CD4-positive, alpha-beta T cell treated with Interleukin-10 for 1 hour (primary cell): ENCODE results near the gene RABGGTB.
"Not testable (repeated sequence)": the region's sequence is repeated elsewhere in the genome, so short reads cannot be mapped to it uniquely, and the experiment has no call there.

Source experiments
- DNase-seq: peaks from one replicate; pipeline ENCODE4 v3.0.0-alpha.2; 2020

RABGGTB gene

DNA sequence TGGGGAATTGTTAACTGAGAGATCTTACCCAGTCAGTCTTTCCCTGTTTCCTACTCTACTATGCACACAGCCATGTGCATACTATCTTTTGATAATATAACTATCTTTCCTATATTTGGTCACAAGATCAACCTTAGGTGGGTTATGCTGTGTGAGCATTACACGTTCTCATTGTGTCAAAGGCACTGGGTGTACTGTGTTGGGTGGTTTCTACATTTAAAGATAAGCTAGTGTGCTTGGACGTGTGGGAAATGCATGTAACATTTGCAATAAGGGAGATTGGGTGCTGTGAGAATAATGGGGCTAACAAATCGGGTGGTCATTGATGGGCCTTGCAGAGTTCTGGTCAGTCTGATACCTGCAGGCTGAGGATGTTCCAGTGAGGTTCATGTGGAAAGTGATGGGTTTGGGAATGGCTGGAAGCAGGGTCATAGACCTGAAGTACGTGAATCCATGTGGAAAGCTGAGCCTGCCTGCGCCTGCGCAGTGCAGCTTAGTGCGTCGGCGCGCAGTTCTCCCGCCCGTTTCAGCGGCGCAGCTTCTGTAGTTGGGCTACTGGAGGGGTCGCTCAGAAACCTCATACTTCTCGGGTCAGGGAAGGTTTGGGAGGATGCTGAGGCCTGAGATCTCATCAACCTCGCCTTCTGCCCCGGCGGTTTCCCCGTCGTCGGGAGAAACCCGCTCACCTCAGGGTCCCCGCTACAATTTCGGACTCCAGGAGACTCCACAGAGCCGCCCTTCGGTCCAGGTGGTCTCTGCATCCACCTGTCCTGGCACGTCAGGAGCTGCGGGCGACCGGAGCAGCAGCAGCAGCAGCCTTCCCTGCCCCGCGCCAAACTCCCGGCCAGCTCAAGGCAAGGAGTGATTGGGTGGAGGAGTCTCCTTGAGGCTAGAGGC is 10.6 kb downstream of the RABGGTB start, which contains the start of gene MSH4:
Gene MSH4 (plus strand): TSS at position 507 of the 897 bp plus-strand sequence. CDS start 104 bp downstream, at position 611.
- no peak for DNase-seq

DNA sequence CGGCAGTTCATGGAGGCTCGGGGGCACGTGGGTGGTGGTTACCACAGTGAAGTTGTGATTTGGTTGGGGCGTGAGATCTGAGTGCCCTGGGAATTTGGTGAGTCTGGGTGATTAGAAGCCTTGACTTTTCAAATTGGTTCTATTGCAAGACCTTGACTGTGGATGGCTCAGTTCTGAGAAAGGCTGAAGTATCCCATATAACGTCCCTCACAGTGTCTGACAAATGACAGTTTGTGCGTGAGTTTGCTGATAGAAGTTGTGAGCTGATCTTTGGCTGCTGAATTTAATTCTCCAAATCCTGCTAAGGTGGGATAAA is 11.2 kb downstream of the RABGGTB start:
- DNase-seq: no peak

DNA sequence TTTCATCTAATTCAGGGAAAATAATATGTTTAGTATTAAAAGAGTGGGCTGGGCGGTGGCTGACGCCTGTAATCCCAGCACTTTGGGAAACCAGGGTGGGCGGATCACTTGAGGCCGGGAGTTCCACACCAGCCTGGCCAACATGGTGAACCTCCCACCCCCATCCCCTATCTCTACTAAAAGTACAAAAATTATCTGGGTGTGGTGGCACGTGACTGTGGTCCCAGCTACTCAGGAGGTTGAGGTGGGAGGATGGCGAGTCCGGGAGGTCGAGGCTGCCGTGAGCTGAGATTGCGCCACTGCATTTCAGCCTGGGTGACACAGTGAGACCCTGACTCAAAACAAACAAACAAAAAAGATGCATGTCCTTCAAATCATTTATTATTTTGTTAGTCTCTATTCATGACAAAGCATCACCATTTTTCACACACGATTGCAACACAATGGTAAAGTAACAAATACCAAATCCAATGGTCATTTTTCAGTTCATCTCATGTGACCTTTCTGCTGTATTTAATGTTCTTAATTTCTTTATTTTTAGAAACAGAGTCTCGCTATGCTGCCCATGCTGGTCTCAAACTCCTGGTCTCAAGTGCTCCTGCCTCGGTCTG is 11.7 kb downstream of the RABGGTB start:
- no peak for DNase-seq

DNA sequence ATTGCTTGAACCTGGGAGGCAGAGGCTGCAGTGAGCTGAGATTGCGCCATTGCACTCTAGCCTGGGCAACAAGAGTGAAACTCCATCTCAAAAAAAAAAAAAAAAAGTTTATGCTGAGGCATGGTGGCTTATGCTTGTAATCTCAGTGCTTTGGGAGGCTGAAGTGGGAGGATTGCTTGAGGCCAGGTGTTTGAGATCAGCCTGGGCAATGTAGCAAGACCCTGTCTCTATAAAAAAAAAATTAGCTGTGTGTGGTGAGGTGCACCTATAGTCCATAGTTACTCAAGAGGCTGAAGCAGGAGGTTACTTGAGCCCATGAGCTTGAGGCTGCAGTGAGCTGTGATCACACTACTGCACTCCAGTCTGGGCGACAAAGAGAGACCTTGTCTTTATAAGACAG is 15.4 kb downstream of the RABGGTB start:
- DNase-seq: not testable (repeated sequence)

DNA sequence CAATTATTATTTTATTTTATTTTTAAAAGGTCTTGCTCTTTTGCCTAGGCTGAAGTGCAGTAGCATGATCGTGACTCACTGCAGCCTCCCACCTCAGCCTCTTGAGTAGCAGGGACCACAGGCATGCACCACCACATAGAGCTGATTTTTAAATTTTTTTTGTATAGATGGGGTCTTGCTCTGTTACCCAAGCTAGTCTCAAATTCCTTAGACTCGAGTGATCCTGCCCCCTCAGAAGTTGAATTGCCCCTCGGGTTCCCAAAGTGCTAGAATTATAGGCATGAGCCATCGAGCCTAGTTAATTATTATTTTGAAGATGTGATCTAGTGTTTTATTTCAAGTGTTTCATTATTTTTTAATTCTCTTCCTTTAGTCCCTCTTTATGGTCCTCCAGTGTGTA is 22.9 kb downstream of the RABGGTB start:
- DNase-seq: no peak

DNA sequence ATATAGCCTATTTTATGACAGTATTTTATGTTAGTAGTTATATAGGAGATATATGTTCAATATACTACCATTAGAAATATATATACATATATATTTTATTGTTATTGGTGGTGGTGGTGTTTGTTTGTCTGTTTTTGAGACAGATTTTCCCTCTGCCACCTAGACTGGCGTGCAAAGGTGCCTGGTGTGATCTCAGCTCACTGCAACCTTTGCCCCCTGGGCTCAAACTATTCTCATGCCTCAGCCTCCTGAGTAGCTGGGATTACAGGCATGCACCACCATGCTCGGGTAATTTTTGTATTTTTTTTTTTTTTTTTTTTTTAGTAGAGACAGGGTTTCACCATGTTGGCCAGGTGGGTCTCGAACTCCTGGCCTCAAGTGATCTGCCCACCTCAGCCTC is 24.1 kb downstream of the RABGGTB start:
- DNase-seq: not testable (repeated sequence)

DNA sequence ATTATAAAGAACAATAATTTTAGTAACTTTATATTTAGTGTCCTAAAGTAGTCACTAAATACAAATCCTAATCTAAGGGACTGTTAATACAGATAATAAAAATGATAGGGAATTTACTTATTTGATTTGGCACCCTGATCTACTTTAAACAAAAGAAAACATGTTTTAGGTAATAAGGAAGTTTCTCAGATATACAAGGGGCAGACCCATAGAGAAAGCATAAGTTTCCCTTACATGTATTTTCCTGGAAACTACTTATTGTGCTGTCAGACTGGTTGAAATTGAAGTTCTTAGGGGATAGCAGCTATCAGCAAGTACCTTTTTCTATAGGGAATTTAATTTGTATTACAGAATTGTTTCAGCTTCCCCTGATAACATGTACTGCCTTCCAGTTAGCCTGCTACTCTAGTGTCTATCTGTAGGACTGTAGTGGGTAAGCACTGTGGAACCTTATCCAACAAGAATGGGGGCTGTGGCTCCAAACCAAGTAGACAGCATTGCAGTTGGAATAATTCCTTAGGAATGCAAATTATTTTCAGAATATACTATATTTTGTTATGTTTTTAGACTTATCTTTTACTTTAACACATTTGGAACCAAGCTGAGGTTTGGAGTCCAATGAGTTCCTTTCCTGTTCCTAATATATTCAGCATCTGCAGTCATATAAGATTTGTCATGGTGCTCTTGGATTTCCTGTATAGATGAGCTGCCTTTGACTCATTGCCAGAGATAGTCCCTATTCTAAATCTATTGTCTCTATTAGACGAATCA is 25.3 kb downstream of the RABGGTB start:
- no peak for DNase-seq

DNA sequence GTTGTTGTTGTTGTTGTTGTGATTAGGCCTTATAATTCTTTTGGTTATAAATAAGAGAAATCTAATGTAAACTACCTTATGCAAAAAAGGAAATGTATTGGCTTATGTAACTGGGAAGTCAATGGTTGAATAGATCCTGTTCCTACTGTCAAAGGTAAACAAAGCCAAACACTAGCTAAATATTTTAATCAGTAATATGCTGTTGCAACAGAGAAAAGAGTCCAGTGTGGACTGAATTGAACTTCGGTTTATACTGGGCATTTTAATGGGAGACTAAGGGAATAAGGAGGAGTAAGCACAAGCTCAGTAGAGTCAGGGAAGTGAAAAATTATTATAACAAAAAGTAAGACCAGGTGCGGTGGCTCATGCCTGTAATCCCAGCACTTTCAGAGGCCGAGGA is 26.0 kb downstream of the RABGGTB start:
- DNase-seq: no peak

DNA sequence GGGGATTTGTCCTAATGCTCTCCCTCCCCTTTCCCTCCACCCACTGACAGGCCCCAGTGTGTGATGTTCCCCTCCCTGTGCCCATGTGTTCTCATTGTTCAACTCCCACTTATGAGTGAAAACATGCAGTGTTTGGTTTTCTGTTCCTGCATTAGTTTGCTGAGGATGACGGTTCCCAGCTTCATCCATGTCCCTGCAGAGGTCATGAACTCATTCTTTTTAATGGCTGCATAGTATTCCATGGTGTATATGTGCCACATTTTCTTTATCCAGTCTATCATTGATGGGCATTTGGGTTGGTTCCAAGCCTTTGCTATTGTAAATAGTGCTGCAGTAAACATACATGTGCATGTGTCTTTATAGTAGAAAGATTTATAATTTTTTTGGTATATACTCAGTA is 37.5 kb downstream of the RABGGTB start:
- not testable (repeated sequence) for DNase-seq

DNA sequence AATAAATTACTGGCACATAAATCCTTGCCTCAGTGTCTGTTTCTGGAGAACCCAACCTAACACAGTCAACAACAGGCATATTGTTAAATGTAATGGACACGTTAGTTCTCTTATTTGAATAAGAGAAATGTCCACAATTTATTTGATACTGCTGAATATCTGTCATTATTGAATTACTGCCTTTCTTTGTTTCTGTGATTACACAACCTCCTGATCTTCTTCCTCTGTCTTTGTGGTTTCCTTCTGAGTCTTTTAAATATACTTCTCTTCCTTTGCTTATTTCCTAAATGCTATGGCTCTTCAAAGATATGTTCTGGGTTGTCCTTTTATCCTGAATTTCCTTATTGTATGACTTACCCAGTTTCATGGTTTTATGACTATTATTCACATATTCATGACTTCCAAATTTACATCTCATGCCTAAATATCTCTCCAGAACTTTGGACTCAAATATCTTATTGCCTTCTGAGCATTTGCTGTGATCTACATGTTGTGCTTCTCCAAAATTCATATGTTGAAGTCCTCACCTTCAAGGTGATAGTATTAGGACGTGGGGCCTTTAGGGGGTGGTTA is 50.6 kb downstream of the RABGGTB start:
- no peak for DNase-seq

DNA sequence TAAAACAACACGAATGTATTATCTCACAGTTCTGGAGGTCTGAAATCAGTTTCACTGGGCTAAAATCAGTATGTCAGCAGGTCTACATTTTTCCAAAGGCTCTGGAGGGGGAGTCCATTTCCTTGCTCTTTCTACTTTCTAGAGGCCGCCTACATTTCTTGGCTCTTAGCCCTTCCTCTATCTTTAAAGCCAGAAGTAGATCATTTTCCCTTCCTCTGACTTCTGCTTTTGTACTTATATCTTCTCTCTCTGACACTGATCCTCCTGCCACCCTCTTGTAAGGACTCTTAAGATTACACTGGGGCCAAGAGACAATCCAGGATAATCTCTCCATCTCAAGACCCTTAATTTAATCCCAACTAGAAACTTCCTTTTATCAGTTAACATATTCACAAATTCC is 52.0 kb downstream of the RABGGTB start:
- no peak for DNase-seq

DNA sequence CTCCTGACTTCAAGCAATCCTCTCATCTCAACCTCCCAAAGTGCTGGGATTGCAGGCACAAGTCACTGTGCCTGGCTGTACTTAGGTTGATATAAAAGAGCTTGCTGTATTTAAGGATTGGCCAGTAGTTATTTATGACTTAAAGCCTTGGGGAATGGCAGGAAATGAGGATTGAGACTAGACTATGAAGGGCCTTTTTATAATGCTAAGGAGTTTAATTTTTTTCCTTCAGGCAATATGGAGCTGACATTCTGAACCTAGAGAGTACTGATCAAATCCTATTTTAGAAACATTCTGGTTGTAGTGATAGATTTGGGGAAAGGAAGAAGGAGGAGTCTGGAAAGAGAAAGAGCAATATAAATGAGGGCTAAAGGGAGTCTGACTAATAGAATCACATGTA is 55.4 kb downstream of the RABGGTB start:
- no peak for DNase-seq
